NB4 (cell line): ENCODE data around the gene FAT4.

Experiments used
- DNase-seq: peaks from one replicate; pipeline ENCODE4 v3.0.0; 2010; ENCODE audit warnings: low read depth
- H3K4me3 ChIP-seq: one replicate; pipeline ENCODE4 v1.5.1; 2011; ENCODE audit warnings: mild to moderate bottlenecking, low read depth, low read length, moderate library complexity
- MYC ChIP-seq: IDR thresholded peaks from 2 replicates; pipeline ENCODE4 v1.6.1; 2011; ENCODE audit warnings: low read depth, low read length
- TF ChIP-seq, protein P1 (sequence below): IDR thresholded peaks from 2 replicates; pipeline ENCODE4 v1.6.1; 2011; ENCODE audit warnings: low read depth, low read length
- TF ChIP-seq, protein P2 (sequence below): IDR thresholded peaks from one replicate; pipeline ENCODE4 v1.5.1; 2012; ENCODE audit warnings: low read depth, low read length

Gene FAT4

DNA sequence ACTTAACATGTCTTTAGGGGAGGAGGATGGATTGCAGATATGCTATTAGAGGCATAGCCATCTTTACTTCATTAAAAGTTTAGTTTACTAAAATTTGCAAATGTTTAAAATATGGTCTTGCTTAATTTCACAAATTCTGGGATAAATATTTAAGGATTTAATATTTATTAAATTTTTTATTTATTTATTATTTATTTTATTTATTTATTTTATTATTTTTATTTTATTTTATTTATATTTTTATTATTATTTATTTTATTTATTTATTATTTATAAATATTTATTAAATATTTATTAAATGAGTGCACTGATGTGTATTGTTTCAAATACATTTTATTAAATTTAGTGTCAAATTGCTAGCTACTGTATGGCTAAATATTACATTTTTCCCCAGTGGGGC is 46.0 kb downstream of the FAT4 start:
- TF ChIP-seq MYC, result no peak
- TF ChIP-seq, protein P1, sequence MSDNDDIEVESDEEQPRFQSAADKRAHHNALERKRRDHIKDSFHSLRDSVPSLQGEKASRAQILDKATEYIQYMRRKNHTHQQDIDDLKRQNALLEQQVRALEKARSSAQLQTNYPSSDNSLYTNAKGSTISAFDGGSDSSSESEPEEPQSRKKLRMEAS, result no peak
- TF ChIP-seq, protein P2, sequence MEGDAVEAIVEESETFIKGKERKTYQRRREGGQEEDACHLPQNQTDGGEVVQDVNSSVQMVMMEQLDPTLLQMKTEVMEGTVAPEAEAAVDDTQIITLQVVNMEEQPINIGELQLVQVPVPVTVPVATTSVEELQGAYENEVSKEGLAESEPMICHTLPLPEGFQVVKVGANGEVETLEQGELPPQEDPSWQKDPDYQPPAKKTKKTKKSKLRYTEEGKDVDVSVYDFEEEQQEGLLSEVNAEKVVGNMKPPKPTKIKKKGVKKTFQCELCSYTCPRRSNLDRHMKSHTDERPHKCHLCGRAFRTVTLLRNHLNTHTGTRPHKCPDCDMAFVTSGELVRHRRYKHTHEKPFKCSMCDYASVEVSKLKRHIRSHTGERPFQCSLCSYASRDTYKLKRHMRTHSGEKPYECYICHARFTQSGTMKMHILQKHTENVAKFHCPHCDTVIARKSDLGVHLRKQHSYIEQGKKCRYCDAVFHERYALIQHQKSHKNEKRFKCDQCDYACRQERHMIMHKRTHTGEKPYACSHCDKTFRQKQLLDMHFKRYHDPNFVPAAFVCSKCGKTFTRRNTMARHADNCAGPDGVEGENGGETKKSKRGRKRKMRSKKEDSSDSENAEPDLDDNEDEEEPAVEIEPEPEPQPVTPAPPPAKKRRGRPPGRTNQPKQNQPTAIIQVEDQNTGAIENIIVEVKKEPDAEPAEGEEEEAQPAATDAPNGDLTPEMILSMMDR, result no peak
- no peak for DNase-seq
- H3K4me3 ChIP-seq, result no peak overlapping the region
